ENCODE data around the gene RHO. TPM values are rescaled to one million over a fixed set of nuclear protein-coding genes. Genes with fewer than 3 reads are reported as not detected.

The RHO gene
- total RNA-seq, 1 donor from 2014 or later: not detected

DNA sequence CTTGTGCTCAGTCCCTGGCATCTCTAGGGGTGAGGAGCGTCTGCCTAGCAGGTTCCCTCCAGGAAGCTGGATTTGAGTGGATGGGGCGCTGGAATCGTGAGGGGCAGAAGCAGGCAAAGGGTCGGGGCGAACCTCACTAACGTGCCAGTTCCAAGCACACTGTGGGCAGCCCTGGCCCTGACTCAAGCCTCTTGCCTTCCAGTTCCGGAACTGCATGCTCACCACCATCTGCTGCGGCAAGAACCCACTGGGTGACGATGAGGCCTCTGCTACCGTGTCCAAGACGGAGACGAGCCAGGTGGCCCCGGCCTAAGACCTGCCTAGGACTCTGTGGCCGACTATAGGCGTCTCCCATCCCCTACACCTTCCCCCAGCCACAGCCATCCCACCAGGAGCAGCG, 5.0 kb downstream of the RHO start:
- H3K9me3 Mint-ChIP-seq: no peaks in the 10 kb centered on the region
- no peak overlapping the region for H3K4me3 Mint-ChIP-seq
- H3K36me3 Mint-ChIP-seq (ENCODE audit: low read depth): no peaks in the 10 kb centered on the region
- TF ChIP-seq, protein P1, sequence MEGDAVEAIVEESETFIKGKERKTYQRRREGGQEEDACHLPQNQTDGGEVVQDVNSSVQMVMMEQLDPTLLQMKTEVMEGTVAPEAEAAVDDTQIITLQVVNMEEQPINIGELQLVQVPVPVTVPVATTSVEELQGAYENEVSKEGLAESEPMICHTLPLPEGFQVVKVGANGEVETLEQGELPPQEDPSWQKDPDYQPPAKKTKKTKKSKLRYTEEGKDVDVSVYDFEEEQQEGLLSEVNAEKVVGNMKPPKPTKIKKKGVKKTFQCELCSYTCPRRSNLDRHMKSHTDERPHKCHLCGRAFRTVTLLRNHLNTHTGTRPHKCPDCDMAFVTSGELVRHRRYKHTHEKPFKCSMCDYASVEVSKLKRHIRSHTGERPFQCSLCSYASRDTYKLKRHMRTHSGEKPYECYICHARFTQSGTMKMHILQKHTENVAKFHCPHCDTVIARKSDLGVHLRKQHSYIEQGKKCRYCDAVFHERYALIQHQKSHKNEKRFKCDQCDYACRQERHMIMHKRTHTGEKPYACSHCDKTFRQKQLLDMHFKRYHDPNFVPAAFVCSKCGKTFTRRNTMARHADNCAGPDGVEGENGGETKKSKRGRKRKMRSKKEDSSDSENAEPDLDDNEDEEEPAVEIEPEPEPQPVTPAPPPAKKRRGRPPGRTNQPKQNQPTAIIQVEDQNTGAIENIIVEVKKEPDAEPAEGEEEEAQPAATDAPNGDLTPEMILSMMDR (conservative IDR thresholded peaks at IDR 0.05): no peak
- H3K4me1 Mint-ChIP-seq: peaks cover 12% of the 10 kb centered on the region
- DNase-seq (ENCODE audit: low read depth, low spot score): no peak
- no peaks in the 10 kb centered on the region for H3K27me3 Mint-ChIP-seq (ENCODE audit: low read depth)
- H3K27ac Mint-ChIP-seq (ENCODE audit: unreplicated experiment): no peak overlapping the region

DNA sequence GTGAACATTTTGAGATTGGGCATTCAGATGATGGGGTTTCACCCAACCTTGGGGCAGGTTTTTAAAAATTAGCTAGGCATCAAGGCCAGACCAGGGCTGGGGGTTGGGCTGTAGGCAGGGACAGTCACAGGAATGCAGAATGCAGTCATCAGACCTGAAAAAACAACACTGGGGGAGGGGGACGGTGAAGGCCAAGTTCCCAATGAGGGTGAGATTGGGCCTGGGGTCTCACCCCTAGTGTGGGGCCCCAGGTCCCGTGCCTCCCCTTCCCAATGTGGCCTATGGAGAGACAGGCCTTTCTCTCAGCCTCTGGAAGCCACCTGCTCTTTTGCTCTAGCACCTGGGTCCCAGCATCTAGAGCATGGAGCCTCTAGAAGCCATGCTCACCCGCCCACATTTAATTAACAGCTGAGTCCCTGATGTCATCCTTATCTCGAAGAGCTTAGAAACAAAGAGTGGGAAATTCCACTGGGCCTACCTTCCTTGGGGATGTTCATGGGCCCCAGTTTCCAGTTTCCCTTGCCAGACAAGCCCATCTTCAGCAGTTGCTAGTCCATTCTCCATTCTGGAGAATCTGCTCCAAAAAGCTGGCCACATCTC, 6.1 kb downstream of the RHO start:
- Mint-ChIP-seq H3K36me3 (ENCODE audit: low read depth) (no peaks in the 10 kb centered on the region), H3K27me3 (ENCODE audit: low read depth) (no peaks in the 10 kb centered on the region), H3K4me1 (peaks cover 12% of the 10 kb centered on the region), H3K9me3 (no peaks in the 10 kb centered on the region), H3K27ac (ENCODE audit: unreplicated experiment) (no peak overlapping the region), H3K4me3 (no peak overlapping the region)
- no peak for DNase-seq (ENCODE audit: low read depth, low spot score)
- TF ChIP-seq, protein P1 (conservative IDR thresholded peaks at IDR 0.05): no peak

DNA sequence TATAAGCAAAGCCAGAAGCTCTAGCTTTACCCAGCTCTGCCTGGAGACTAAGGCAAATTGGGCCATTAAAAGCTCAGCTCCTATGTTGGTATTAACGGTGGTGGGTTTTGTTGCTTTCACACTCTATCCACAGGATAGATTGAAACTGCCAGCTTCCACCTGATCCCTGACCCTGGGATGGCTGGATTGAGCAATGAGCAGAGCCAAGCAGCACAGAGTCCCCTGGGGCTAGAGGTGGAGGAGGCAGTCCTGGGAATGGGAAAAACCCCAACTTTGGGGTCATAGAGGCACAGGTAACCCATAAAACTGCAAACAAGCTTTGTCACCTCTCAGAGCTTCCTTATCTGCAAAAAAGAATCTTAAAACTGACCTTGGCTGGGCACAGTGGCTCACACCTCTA, 6.6 kb downstream of the RHO start:
- Mint-ChIP-seq H3K27me3 (ENCODE audit: low read depth) (no peaks in the 10 kb centered on the region), H3K4me3 (no peak overlapping the region), H3K4me1 (peaks cover 9% of the 10 kb centered on the region), H3K9me3 (no peaks in the 10 kb centered on the region), H3K36me3 (ENCODE audit: low read depth) (no peaks in the 10 kb centered on the region), H3K27ac (ENCODE audit: unreplicated experiment) (no peak overlapping the region)
- TF ChIP-seq, protein P1 (conservative IDR thresholded peaks at IDR 0.05): no peak
- no peak for DNase-seq (ENCODE audit: low read depth, low spot score)

DNA sequence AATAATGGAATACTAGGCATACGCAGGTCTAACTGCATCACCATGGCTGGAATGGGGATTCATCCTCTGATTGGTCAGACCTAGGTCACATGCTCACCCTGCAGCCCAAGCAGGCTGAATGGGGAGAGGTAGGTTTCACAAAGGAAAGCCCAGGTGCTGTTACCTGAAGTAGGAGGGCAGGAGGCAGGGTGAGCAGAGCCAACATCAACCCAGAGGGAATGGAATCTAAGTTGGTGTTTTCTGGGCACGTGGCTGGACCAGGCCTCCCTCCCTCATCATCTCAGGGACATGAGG, 7.9 kb downstream of the RHO start:
- H3K9me3 Mint-ChIP-seq: no peaks in the 10 kb centered on the region
- no peak overlapping the region for H3K4me3 Mint-ChIP-seq

GRCh38 chr3:129536804-129537203, 8.4 kb downstream of the RHO start:
- no peaks in the 10 kb centered on the region for H3K9me3 Mint-ChIP-seq
- no peak for DNase-seq (ENCODE audit: low read depth, low spot score)
- TF ChIP-seq, protein P1 (conservative IDR thresholded peaks at IDR 0.05): no peak
- H3K4me1 Mint-ChIP-seq: peaks cover 7% of the 10 kb centered on the region
- no peak overlapping the region for H3K27ac Mint-ChIP-seq (ENCODE audit: unreplicated experiment)
- H3K27me3 Mint-ChIP-seq (ENCODE audit: low read depth): no peaks in the 10 kb centered on the region
- no peak overlapping the region for H3K4me3 Mint-ChIP-seq
- H3K36me3 Mint-ChIP-seq (ENCODE audit: low read depth): no peaks in the 10 kb centered on the region

More for the DNA sequence above, 7.9 kb downstream of the RHO start:
- Mint-ChIP-seq H3K27ac (ENCODE audit: unreplicated experiment) (peak overlapping the region; percentile 83), H3K36me3 (ENCODE audit: low read depth) (no peaks in the 10 kb centered on the region), H3K4me1 (peaks cover 7% of the 10 kb centered on the region), H3K27me3 (ENCODE audit: low read depth) (no peaks in the 10 kb centered on the region)
- TF ChIP-seq, protein P1 (conservative IDR thresholded peaks at IDR 0.05): no peak
- DNase-seq (ENCODE audit: low read depth, low spot score): no peak

DNA sequence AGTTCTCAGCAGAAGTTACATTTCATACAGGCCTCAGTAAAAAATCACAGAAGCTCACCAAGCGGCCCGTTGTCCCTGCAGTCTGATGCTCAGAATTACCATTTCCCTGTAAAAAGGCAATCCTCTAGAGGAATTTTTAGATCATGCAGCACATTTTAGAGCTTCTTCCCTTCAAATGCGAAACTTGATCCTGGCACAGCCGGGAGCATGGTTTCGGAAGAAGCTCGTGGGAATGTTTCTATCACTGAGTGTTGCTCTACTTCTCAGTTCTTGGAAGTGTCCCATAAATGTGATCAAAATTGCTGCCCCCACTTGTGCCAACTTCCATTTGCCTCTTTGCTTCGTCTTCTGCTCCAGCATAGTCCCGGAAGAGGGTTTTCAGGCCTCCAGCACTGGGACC, 10.8 kb downstream of the RHO start:
- Mint-ChIP-seq H3K27ac (ENCODE audit: unreplicated experiment) (no peak overlapping the region), H3K4me1 (peaks cover 3% of the 10 kb centered on the region), H3K9me3 (no peaks in the 10 kb centered on the region), H3K27me3 (ENCODE audit: low read depth) (no peaks in the 10 kb centered on the region), H3K4me3 (no peak overlapping the region), H3K36me3 (ENCODE audit: low read depth) (no peaks in the 10 kb centered on the region)
- no peak for DNase-seq (ENCODE audit: low read depth, low spot score)
- TF ChIP-seq, protein P1 (conservative IDR thresholded peaks at IDR 0.05): no peak

All from neural crest cell (in vitro differentiated cells).